Measurements from ENCODE around the gene SLC3A2. TPM values are rescaled to one million over a fixed set of nuclear protein-coding genes. Genes with fewer than 3 reads are reported as not detected.
A peak's percentile ranks its signal among the peaks of the same experiment; 100 is the strongest.

The SLC3A2 gene
- total RNA-seq, 1 donor from 2014 or later: 143 TPM

DNA sequence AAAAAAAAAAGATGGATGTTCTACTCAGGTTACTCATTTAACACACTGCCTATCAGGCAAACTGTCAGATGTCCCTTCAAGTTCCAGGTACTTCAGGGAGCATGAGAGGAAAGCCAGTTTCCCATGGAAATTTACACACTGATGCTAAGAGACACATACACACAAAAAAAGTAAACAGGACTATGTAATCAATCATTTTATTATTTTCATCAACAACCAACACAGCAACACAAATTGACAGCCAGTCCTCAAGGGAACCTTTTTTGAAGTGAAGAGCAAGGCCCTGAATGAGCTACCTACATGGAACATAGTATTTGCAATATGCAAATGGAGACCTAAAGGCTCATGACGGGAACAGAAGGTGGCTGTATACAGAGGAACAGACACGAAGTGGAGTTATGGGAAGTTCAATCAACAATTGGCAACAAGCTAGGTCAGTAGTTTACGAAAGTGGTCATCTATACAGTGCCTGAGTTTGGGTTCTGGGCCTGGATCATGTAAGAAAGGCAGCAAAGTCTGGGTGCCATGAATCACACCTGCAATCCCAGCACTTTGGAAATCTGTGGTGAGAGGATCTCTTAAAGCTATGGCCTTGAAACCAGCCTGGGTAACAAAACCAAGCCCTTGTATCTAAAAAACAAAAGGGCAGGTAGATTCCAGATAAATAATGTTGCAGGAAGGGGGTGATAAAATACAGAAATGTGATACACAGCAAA is 28.7 kb upstream of the SLC3A2 start:
- no peaks in the 10 kb centered on the region for H3K9me3 ChIP-seq
- H3K27me3 ChIP-seq: no peaks in the 10 kb centered on the region
- DNase-seq (ENCODE audit: low spot score in 2 of 2): no peak
- H3K4me1 ChIP-seq: peaks cover 10 to 15% of the 10 kb centered on the region in 2 donors
- H3K27ac ChIP-seq: no peak overlapping the region
- intact Hi-C loops (cut with DNase I): no loop called here
- no peak overlapping the region for H3K4me3 ChIP-seq
- peaks cover 20 to 33% of the 10 kb centered on the region in 2 donors for H3K36me3 ChIP-seq
- TF ChIP-seq, protein P1, sequence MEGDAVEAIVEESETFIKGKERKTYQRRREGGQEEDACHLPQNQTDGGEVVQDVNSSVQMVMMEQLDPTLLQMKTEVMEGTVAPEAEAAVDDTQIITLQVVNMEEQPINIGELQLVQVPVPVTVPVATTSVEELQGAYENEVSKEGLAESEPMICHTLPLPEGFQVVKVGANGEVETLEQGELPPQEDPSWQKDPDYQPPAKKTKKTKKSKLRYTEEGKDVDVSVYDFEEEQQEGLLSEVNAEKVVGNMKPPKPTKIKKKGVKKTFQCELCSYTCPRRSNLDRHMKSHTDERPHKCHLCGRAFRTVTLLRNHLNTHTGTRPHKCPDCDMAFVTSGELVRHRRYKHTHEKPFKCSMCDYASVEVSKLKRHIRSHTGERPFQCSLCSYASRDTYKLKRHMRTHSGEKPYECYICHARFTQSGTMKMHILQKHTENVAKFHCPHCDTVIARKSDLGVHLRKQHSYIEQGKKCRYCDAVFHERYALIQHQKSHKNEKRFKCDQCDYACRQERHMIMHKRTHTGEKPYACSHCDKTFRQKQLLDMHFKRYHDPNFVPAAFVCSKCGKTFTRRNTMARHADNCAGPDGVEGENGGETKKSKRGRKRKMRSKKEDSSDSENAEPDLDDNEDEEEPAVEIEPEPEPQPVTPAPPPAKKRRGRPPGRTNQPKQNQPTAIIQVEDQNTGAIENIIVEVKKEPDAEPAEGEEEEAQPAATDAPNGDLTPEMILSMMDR (IDR thresholded peaks at IDR 0.05): no peak

DNA sequence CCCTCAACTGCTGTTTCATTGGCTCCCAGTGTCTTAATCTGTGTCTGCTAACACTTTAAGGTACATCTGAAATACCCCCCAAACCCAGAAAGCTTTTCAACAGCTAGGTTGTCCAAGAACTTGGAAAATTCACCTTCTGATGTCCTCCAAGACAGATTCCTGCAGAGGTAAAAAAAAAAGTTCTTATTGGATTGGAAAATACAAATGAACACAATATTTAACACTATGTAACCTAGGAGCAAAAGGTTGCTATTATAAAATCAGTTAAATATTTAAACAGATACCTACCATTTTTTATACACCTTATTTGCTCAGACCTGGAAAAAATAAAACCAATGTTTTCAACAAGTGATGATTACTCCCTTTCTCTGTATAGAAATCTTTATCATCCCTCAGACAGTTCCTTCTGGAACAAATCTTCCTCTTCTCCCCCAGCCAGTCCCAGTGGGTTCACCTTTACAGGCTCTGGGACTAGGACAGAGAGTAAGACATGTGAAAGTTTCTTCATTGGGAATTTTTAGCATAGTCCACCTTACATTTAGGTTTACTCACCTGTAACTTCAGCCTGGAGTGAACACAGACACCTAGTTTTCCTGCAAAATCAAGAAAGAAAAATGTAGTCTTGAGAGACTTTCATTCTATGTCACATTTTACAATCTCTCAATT is 28.0 kb upstream of the SLC3A2 start:
- TF ChIP-seq, protein P1 (IDR thresholded peaks at IDR 0.05): no peak
- no peaks in the 10 kb centered on the region for H3K27me3 ChIP-seq
- no peak overlapping the region for H3K27ac ChIP-seq
- H3K4me1 ChIP-seq: peaks cover 10 to 15% of the 10 kb centered on the region in 2 donors
- H3K9me3 ChIP-seq: no peaks in the 10 kb centered on the region
- H3K4me3 ChIP-seq: no peak overlapping the region
- DNase-seq (ENCODE audit: low spot score in 2 of 2): no peak
- intact Hi-C loops (cut with DNase I): no loop called here
- peaks cover 20 to 33% of the 10 kb centered on the region in 2 donors for H3K36me3 ChIP-seq

DNA sequence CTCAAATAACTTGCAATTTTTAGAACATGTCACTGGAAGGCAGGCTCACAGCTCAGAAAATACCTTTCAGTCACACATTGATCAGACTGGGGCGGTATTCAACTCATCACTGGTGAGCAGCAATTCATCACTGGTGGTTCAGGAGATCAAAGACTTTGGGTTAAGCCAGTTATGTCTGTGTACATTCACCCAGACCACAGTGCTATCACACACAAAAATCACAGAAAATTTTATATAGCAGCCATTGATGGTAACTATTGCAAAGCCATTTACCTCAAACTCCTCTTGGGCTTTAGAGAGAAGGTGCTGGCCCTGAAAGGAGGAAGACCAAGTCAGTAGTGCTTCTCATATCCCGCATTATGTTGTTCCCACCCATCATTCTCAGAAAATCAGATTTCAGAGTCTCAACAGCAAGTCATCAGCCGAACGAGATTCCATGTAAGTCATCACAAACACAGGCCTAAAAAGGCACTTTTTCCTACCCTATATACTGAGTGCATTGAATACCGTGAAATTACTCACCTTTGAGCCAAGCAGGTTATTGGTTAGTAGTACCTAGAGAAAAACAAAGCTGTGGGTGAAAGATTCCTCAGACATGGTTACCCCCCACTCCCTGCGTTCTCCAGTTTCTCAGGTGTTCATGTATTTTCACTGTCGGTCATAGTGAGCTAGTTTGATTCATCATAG is 27.3 kb upstream of the SLC3A2 start:
- Histone ChIP-seq H3K36me3 (peaks cover 20 to 33% of the 10 kb centered on the region in 2 donors), H3K4me1 (peaks cover 10 to 15% of the 10 kb centered on the region in 2 donors), H3K9me3 (no peaks in the 10 kb centered on the region), H3K27ac (no peak overlapping the region), H3K4me3 (no peak overlapping the region), H3K27me3 (no peaks in the 10 kb centered on the region)
- DNase-seq (ENCODE audit: low spot score in 2 of 2): no peak
- TF ChIP-seq, protein P1 (IDR thresholded peaks at IDR 0.05): no peak
- intact Hi-C loops (cut with DNase I): no loop called here

DNA sequence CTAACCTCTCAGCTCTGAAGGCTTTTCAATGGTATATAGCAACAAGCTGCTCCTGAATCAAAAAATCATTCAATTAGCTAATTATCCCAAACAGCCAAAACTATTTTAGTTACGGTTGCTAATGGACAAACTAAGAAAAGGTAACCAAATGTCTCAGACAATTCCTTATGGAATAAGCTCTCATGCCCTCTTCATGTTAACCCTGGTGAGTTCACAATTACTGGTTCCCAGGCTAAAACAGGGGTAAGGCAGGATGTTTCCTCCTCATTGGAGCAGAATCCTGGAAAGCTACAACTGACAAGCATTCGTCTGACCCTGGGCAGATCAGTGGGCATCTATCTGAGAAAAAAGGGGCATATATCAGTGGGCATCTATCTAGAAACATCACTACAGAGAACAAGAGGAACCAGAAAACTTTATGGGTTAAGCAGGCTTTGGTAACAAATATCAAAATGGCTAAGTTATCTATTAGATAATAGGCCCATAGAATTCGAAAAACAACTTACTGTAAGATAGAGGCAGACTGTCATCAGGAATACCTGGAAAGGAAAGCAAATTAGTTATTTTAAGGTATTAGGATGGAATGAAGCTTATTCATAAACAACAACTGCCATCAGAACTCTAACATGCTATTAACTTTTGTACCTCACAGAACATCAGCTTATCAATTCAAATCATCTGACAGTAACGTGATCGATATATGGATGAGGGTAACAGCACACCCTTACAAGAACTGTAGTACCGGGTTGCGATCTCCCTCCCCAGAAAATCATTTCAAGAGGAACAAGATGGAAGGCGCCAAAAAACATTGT is 26.5 kb upstream of the SLC3A2 start:
- peaks cover 10 to 15% of the 10 kb centered on the region in 2 donors for H3K4me1 ChIP-seq
- intact Hi-C loops (cut with DNase I): no loop called here
- no peaks in the 10 kb centered on the region for H3K27me3 ChIP-seq
- H3K9me3 ChIP-seq: no peaks in the 10 kb centered on the region
- H3K27ac ChIP-seq: no peak overlapping the region
- H3K4me3 ChIP-seq: peak overlapping the region; percentile 77 to 78
- DNase-seq (ENCODE audit: low spot score in 2 of 2): no peak
- TF ChIP-seq, protein P1 (IDR thresholded peaks at IDR 0.05): no peak
- peaks cover 20 to 33% of the 10 kb centered on the region in 2 donors for H3K36me3 ChIP-seq
